Body of pancreas (tissue), 4 donors: ENCODE results near the gene ITGA2.

Source experiments
- CTCF ChIP-seq, 7 experiments: fragments of 450-650 bp in 4 of 7; fragments of 200-600 bp in 3 of 7; sonication (generic) in 3 of 7; IDR thresholded peaks; one replicate each; pipeline ENCODE4 v1.5.1; 2016 to 2019; ENCODE audit warnings: antibody characterized with exemption in 7 of 7
- POLR2A ChIP-seq, 3 donors: fragments of 450-650 bp; IDR thresholded peaks; one replicate each; pipeline ENCODE4 v1.6.1; 2016; ENCODE audit warnings: antibody characterized with exemption in 3 of 3, mild to moderate bottlenecking in 2 of 3

GRCh38 chr5:53073348-53073747 is 84.2 kb downstream of the ITGA2 start:
- no peak for TF ChIP-seq CTCF (IDR thresholded peaks at IDR 0.05)
- TF ChIP-seq POLR2A (IDR thresholded peaks at IDR 0.05) = no peak
